ENCODE data around the gene TEAD3.

TEAD3 gene

GRCh38 chr6:35496036-35496840, 641 bp downstream of the TEAD3 start:
- no peak overlapping the region for H3K4me3 ChIP-seq (ENCODE audit: low read depth, low read length)
- TF ChIP-seq, protein P1, sequence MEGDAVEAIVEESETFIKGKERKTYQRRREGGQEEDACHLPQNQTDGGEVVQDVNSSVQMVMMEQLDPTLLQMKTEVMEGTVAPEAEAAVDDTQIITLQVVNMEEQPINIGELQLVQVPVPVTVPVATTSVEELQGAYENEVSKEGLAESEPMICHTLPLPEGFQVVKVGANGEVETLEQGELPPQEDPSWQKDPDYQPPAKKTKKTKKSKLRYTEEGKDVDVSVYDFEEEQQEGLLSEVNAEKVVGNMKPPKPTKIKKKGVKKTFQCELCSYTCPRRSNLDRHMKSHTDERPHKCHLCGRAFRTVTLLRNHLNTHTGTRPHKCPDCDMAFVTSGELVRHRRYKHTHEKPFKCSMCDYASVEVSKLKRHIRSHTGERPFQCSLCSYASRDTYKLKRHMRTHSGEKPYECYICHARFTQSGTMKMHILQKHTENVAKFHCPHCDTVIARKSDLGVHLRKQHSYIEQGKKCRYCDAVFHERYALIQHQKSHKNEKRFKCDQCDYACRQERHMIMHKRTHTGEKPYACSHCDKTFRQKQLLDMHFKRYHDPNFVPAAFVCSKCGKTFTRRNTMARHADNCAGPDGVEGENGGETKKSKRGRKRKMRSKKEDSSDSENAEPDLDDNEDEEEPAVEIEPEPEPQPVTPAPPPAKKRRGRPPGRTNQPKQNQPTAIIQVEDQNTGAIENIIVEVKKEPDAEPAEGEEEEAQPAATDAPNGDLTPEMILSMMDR (IDR thresholded peaks at IDR 0.05; ENCODE audit: borderline replicate concordance, insufficient read depth, low read depth, low read length), result no peak

DNA sequence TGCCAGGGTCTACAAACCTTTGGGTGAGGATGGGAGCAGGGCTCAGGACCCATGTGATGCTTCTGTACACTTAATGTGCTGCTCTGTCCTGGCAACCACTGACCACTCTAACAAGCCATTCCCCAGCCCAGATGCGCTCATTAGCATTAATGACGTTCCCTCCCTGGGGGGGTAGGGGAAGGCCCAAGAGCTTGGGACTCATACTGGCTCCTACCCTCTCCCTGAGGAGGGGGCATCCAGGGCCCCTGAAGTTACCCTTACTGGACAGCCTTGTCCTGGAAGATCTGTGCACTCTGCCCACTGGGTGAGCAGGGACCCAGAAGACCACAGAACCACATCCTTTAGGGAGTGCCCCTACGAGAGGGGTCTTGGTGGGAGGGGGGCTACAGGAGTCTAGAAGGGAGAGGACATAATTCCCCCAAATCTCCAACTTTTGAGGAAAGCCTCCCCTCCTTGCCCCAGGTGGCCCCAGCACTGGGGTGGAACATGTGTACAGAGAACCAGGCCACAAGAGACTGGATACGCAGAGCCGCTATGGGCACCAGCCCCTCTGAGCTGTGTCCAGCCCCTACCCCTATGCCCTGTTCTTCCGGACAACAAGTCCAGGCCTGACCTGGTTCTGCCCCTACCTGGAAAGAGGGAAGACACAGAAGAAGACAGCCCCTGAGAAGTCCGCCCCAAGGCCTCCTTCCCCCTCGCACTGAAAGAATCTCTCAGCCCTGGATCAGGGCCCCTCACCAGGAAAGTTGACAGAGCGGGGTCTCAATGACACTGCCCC, 1.4 kb downstream of the TEAD3 start:
- no peak overlapping the region for H3K4me3 ChIP-seq (ENCODE audit: low read depth, low read length)
- TF ChIP-seq, protein P1 (IDR thresholded peaks at IDR 0.05; ENCODE audit: borderline replicate concordance, insufficient read depth, low read depth, low read length), result no peak

DNA sequence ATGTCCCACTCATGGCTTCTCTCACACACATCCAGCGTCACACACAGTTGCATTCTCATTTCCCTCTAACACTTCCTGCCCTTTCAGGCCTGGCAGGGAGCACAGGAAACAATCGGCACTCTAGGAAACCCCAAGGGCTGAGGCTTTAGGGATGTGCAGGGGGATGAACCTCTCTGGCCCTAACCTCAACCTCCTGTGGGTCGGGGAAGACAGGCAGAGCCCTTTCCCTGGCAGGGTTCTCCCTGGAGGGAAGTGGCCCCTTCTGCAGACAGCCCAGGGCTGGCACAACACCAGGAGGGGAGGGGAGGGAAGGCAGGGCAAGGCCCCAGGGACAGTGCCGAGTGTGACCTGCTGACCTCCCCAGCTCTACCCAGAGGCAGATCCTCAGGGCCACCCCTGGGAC, 2.7 kb downstream of the TEAD3 start:
- H3K4me3 ChIP-seq (ENCODE audit: low read depth, low read length), result no peak overlapping the region
- TF ChIP-seq, protein P1 (IDR thresholded peaks at IDR 0.05; ENCODE audit: borderline replicate concordance, insufficient read depth, low read depth, low read length), result no peak

- H3K4me3 ChIP-seq (ENCODE audit: low read depth, low read length), result no peak overlapping the region
Measured at GRCh38 chr6:35493307-35493983, 3.4 kb downstream of the TEAD3 start.

DNA sequence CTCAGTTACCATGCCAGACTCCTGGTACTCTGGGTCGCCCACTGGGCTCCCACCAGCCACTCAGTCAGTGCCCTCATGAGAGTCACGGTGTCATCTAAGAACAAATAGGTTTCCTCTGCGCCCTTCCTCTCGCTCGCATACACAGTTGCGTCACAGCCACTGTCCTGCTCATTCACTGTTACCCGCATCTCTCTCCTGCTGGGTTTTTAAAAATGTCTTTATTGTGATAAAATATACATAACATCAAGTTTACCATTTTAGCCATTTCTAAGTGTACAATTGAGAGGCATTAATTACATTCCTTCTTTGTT, 4.0 kb downstream of the TEAD3 start:
- H3K4me3 ChIP-seq (ENCODE audit: low read depth, low read length), result no peak overlapping the region
- TF ChIP-seq, protein P1 (IDR thresholded peaks at IDR 0.05; ENCODE audit: borderline replicate concordance, insufficient read depth, low read depth, low read length), result no peak

More at GRCh38 chr6:35493307-35493983, 3.4 kb downstream of the TEAD3 start:
- TF ChIP-seq, protein P1 (IDR thresholded peaks at IDR 0.05; ENCODE audit: borderline replicate concordance, insufficient read depth, low read depth, low read length), result no peak

DNA sequence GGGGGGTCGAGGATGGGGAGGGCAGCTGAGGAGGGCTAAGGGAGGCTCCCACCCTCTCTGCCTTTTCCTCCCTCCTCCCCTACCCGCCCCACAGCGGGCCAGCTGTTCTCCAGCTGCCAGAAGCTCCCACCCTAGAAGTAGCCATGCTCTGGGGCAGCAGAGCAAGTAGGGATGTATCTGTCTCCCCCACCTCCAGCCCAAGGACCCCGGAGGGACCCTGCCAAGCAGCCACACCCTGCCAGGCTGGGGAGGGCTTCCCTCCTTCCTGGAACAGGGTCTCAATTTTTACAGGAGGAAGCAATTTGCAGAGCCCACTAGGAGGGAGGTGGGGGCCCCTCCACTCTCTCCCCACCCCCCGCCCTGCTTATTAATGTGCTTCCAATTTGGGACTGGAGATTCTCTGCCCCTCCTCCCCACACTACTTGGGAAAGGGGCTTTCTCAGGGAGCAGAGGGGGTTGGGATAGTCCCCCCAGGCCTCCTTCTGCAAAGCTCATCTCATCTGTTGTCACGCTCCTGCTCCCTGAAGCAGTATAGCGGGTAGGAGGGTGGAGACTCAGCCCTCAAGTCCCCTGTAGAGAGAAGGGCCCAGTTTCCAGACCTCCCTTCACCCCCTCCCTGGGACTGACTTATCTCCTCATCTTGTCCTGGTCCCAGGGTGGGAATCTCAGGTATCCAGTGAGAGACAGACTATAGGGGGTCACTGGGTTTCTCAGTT, 4.5 kb downstream of the TEAD3 start:
- no peak overlapping the region for H3K4me3 ChIP-seq (ENCODE audit: low read depth, low read length)
- TF ChIP-seq, protein P1 (IDR thresholded peaks at IDR 0.05; ENCODE audit: borderline replicate concordance, insufficient read depth, low read depth, low read length), result no peak
